Measurements from ENCODE around the gene TENM3. TPM values are rescaled to one million over a fixed set of nuclear protein-coding genes. Genes with fewer than 3 reads are reported as not detected.

Gene TENM3
- total RNA-seq, 1 experiment from 2014 or later, result 57.4 TPM

GRCh38 chr4:182608525-182608924 is 365.3 kb downstream of the TENM3 start:
- Histone ChIP-seq H3K27me3 (no peaks in the 10 kb centered on the region), H3K36me3 (0 out of 2 replicates have a peak, but pooled peaks cover 4% of the 10 kb centered on the region), H3K9me3 (replicated peaks) (no peaks in the 10 kb centered on the region), H3K4me3 (no peak overlapping the region), H3K27ac (no peak overlapping the region), H3K4me1 (peaks cover 11% of the 10 kb centered on the region)
- DNase-seq, result no peak

DNA sequence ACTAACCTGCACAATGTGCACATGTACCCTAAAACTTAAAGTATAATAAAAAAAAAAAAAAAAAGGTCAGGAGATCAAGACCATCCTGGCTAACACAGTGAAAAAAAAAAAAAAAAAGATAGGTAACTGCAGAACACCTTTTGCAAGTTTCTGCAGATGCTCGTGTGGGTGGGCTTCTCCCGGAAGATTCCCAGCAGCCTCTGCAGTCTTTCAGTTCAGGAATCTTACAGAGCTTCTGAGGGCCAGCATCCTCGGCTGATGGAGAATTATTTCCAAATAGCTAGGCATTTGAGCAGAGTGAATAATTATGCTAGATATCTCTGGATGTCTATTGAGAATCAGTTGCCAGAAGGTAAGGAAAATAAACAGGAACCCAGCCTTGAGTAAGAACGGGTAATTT is 373.3 kb downstream of the TENM3 start:
- Histone ChIP-seq H3K4me1 (no peaks in the 10 kb centered on the region), H3K9me3 (replicated peaks) (no peaks in the 10 kb centered on the region), H3K4me3 (no peak overlapping the region), H3K27ac (no peak overlapping the region), H3K36me3 (no peaks in the 10 kb centered on the region), H3K27me3 (no peaks in the 10 kb centered on the region)
- no peak for DNase-seq

DNA sequence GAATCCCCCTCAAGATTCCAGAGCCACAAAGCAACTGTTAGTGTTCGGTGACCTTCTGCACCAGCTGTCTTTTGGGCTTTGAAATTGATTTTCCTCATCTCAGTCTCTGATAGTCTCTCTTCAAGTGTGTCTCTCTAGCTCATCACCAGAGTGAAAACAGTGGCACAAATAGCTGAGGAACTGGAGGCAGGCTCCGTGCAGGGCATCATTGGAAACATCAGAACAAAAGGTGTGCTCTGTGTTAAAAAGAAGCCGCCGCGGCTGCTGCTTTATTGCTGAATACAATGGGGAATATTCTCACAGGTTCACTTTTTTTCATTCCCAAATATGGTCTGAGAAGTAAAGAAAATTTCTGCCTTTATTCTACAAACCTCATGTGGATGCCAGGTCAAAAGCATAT is 376.5 kb downstream of the TENM3 start:
- no peak for DNase-seq
- Histone ChIP-seq H3K27me3 (no peaks in the 10 kb centered on the region), H3K4me1 (no peaks in the 10 kb centered on the region), H3K27ac (no peak overlapping the region), H3K36me3 (no peaks in the 10 kb centered on the region), H3K9me3 (replicated peaks) (no peaks in the 10 kb centered on the region), H3K4me3 (no peak overlapping the region)

DNA sequence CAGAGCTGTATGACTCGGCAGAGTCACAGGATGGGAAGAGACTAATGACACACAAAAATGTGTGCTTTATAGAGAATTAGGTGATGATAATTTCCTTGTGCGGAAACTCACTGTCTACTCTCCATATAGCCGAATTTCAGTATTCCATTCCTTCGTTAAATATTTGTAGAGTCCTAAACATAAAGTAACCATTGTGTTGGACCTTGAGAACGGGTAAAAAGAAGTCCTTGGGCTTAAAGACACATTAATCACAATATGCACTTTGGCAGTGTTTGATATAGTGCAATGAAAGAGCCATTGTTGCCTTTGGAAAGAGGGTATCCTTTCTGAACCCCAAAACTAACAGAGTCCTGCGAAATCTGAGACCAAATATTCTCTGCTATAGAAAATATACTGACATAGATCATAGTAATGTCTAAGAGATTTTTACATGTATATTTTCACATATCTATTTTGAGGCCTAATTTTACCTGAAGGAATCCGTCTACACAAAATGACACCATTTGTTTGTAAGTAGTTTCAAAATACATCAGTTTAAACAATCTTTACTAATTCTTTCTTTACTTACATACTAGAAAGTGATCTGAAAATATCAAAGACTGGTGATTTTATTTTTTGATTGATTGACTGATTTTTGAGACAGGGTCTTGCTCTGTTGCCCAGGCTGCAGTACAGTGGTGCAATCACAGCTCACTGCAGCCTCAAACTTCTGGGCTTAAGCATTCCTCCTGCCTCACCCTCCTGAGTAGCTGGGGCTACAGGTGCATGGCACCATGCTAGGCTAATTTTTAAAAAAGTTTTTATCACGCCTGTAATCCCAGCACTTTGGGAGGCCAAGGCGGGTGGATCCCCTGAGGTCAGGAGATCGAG is 377.1 kb downstream of the TENM3 start:
- Histone ChIP-seq H3K9me3 (replicated peaks) (no peaks in the 10 kb centered on the region), H3K36me3 (no peaks in the 10 kb centered on the region), H3K27ac (no peak overlapping the region), H3K4me3 (no peak overlapping the region), H3K4me1 (no peaks in the 10 kb centered on the region), H3K27me3 (no peaks in the 10 kb centered on the region)
- no peak for DNase-seq

- Histone ChIP-seq H3K9me3 (replicated peaks) (no peaks in the 10 kb centered on the region), H3K36me3 (no peaks in the 10 kb centered on the region), H3K27me3 (no peaks in the 10 kb centered on the region), H3K27ac (no peak overlapping the region), H3K4me1 (no peaks in the 10 kb centered on the region), H3K4me3 (no peak overlapping the region)
- no peak for DNase-seq
These were observed 381.1 kb downstream of the TENM3 start for GRCh38 chr4:182624281-182624680.

DNA sequence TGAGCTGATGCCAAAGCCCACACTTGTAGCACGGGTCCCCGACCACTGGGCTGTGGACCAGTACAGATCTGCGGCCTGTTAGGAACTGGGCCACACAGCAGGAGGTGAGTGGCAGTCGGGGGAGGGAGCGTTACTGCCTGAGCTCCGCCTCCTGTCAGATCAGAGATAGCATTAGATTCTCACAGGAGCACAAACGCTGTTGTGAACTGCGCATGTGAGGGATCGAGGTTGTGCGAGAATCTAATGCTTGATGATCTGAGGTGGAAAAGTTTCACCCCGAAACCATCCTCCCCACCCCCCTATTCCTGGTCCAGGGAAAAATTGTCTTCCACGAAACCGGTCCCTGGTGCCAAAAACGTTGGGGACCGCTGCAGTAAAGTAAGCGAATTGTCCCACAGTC is 382.0 kb downstream of the TENM3 start:
- DNase-seq, result no peak
- Histone ChIP-seq H3K4me1 (no peaks in the 10 kb centered on the region), H3K4me3 (no peak overlapping the region), H3K36me3 (no peaks in the 10 kb centered on the region), H3K27me3 (no peaks in the 10 kb centered on the region), H3K9me3 (replicated peaks) (no peaks in the 10 kb centered on the region), H3K27ac (no peak overlapping the region)

DNA sequence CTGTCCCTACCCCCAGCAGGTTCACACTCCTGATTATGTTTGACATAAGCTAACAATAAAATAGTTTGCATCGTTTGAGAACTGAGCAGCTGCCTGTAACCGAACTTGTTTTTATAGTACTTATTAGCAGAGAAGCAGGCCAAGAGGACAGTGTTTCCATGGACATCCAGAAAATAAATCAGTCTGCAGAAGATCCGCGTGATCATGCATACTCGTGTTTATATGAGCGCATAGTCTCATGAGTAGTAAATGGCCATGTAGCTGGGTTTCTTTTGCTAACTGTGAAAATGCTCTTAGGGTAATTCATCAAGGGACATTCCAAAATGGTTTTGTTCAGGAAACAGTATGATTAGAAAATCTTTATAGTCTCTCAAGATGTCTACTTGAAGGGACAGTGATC is 384.8 kb downstream of the TENM3 start:
- H3K4me1 ChIP-seq, result no peaks in the 10 kb centered on the region
- H3K9me3 ChIP-seq (replicated peaks), result no peaks in the 10 kb centered on the region
- H3K4me3 ChIP-seq, result no peak overlapping the region
- H3K27ac ChIP-seq, result no peak overlapping the region
- no peak for DNase-seq
- no peaks in the 10 kb centered on the region for H3K27me3 ChIP-seq
- no peaks in the 10 kb centered on the region for H3K36me3 ChIP-seq

GRCh38 chr4:182628544-182628943 is 385.3 kb downstream of the TENM3 start:
- no peaks in the 10 kb centered on the region for H3K9me3 ChIP-seq (replicated peaks)
- no peaks in the 10 kb centered on the region for H3K4me1 ChIP-seq
- no peaks in the 10 kb centered on the region for H3K36me3 ChIP-seq
- no peak overlapping the region for H3K27ac ChIP-seq
- no peaks in the 10 kb centered on the region for H3K27me3 ChIP-seq
- no peak for DNase-seq
- H3K4me3 ChIP-seq, result no peak overlapping the region

- H3K36me3 ChIP-seq, result no peaks in the 10 kb centered on the region
- no peak for DNase-seq
- H3K27me3 ChIP-seq, result no peaks in the 10 kb centered on the region
- H3K4me3 ChIP-seq, result no peak overlapping the region
- no peaks in the 10 kb centered on the region for H3K4me1 ChIP-seq
- H3K9me3 ChIP-seq (replicated peaks), result no peaks in the 10 kb centered on the region
- no peak overlapping the region for H3K27ac ChIP-seq
These were observed 385.9 kb downstream of the TENM3 start for GRCh38 chr4:182629096-182629495.

DNA sequence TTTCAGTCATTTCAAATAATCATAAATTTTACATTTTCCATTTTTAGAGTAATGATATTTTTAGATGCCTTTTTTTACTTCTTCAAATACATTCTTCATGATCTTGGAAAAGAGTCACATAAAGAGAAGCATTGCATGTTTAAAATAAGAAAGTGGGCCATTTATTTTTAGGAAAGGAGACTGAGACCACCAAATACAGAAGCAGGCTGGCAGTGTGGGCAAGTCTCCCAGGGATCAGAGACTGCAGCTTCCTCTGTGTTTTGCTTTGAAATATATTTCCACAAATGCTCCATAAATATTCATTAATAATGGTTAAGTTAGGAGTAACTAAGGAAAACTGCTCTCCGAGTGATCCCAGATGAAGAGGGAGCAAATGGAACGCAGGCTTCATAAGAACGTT is 397.3 kb downstream of the TENM3 start:
- no peak for DNase-seq
- Histone ChIP-seq H3K4me3 (no peak overlapping the region), H3K27me3 (no peaks in the 10 kb centered on the region), H3K4me1 (no peaks in the 10 kb centered on the region), H3K9me3 (replicated peaks) (no peaks in the 10 kb centered on the region), H3K36me3 (no peaks in the 10 kb centered on the region), H3K27ac (no peak overlapping the region)

- no peaks in the 10 kb centered on the region for H3K27me3 ChIP-seq
- H3K4me1 ChIP-seq, result no peaks in the 10 kb centered on the region
- H3K36me3 ChIP-seq, result no peaks in the 10 kb centered on the region
- DNase-seq, result no peak
- no peak overlapping the region for H3K27ac ChIP-seq
- no peaks in the 10 kb centered on the region for H3K9me3 ChIP-seq (replicated peaks)
- H3K4me3 ChIP-seq, result no peak overlapping the region
These were observed 397.7 kb downstream of the TENM3 start for GRCh38 chr4:182640932-182641331.

GRCh38 chr4:182642831-182643230 is 399.6 kb downstream of the TENM3 start:
- H3K36me3 ChIP-seq, result no peaks in the 10 kb centered on the region
- H3K9me3 ChIP-seq (replicated peaks), result no peaks in the 10 kb centered on the region
- H3K27ac ChIP-seq, result no peak overlapping the region
- no peak overlapping the region for H3K4me3 ChIP-seq
- H3K4me1 ChIP-seq, result no peaks in the 10 kb centered on the region
- no peak for DNase-seq
- no peaks in the 10 kb centered on the region for H3K27me3 ChIP-seq

GRCh38 chr4:182643801-182644682 is 400.8 kb downstream of the TENM3 start:
- Histone ChIP-seq H3K27me3 (no peaks in the 10 kb centered on the region), H3K4me3 (no peak overlapping the region), H3K4me1 (no peaks in the 10 kb centered on the region), H3K36me3 (no peaks in the 10 kb centered on the region), H3K9me3 (replicated peaks) (no peaks in the 10 kb centered on the region), H3K27ac (0 out of 2 replicates have a peak overlapping the region, but pooled peaks have one; percentile 8)
- peak; percentile 2 for DNase-seq

DNA sequence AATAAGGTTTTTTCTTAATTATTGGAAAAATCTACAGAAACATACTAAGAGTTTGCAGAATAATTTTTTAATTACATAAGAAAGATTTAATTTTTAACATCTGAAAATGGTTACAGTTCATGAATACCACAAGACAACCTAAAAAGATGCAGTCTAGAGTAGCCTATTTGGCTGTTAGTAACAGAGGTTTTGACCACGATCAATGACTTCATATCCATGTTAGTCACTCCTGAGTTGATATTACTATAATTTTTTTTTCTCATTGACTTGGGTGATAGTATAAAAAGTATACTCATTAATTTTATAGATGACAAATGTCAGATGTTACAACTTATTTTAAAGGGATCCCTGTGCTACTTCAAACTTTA is 401.5 kb downstream of the TENM3 start:
- Histone ChIP-seq H3K36me3 (no peaks in the 10 kb centered on the region), H3K9me3 (replicated peaks) (no peaks in the 10 kb centered on the region), H3K4me3 (no peak overlapping the region), H3K27me3 (no peaks in the 10 kb centered on the region), H3K4me1 (no peaks in the 10 kb centered on the region), H3K27ac (no peak overlapping the region)
- DNase-seq, result no peak

DNA sequence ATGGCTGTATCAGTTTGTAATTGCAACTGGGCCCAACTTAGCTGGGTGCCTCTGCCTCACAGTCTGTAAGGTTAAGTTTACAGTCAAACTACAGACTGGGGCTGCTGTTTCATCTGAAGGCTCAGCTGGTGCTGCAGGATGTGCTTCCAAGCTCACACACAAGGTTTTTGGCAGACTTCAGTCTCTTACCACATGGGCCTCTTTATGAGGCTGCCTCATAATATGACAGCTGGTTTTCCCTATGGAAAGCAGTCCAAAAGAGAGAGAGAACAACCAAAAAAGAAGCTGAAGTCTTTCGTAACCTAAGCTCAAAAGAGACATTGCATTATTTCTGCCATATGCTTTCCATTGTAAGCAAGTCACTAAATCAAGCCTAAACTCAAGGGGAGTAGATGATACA is 402.3 kb downstream of the TENM3 start:
- no peaks in the 10 kb centered on the region for H3K36me3 ChIP-seq
- H3K4me1 ChIP-seq, result no peaks in the 10 kb centered on the region
- H3K4me3 ChIP-seq, result no peak overlapping the region
- no peak for DNase-seq
- H3K9me3 ChIP-seq (replicated peaks), result no peaks in the 10 kb centered on the region
- no peaks in the 10 kb centered on the region for H3K27me3 ChIP-seq
- no peak overlapping the region for H3K27ac ChIP-seq
